ENCODE data around the gene CUL9. TPM values are rescaled to one million over a fixed set of nuclear protein-coding genes. Genes with fewer than 3 reads are reported as not detected.

CUL9 gene
- total and polyA plus RNA-seq, 3 donors from 2014 or later, result 90.6 to 110 (median 101) TPM

- Histone ChIP-seq H3K36me3 (ENCODE audit: low read depth, missing control alignments) (no peaks in the 10 kb centered on the region), H3K9me3 (no peaks in the 10 kb centered on the region), H3K27me3 (no peaks in the 10 kb centered on the region), H3K27ac (no peak overlapping the region), H3K4me3 (no peak overlapping the region), H3K4me1 (peaks cover 22% of the 10 kb centered on the region)
- intact Hi-C loops (cut with DNase I; ENCODE audit: low total_unique reads), result no loop called here
- 49 to 67% methylated on average over 3 of the region's 3 CpGs for WGBS, 2 donors
- peak; percentile 75 for DNase-seq
- TF ChIP-seq POLR2A (IDR thresholded peaks at IDR 0.05) (no peak), CTCF (IDR thresholded peaks at IDR 0.05) (no peak)
These were observed 86.3 kb downstream of the CUL9 start for GRCh38 chr6:43268355-43268700.

GRCh38 chr6:43268782-43269272, 86.8 kb downstream of the CUL9 start:
- H3K9me3 ChIP-seq, result no peaks in the 10 kb centered on the region
- peaks cover 22% of the 10 kb centered on the region for H3K4me1 ChIP-seq
- no peak overlapping the region for H3K27ac ChIP-seq
- intact Hi-C loops (cut with DNase I; ENCODE audit: low total_unique reads), result no loop called here
- DNase-seq, result no peak
- no peaks in the 10 kb centered on the region for H3K36me3 ChIP-seq (ENCODE audit: low read depth, missing control alignments)
- no peak for TF ChIP-seq POLR2A (IDR thresholded peaks at IDR 0.05)
- TF ChIP-seq CTCF (IDR thresholded peaks at IDR 0.05), result no peak
- 60 to 75% methylated on average over 8 to 10 of the region's 10 CpGs for WGBS, 2 donors
- H3K27me3 ChIP-seq, result no peaks in the 10 kb centered on the region
- H3K4me3 ChIP-seq, result no peak overlapping the region

GRCh38 chr6:43269273-43270007, 87.4 kb downstream of the CUL9 start:
- TF ChIP-seq CTCF (IDR thresholded peaks at IDR 0.05) (no peak), POLR2A (IDR thresholded peaks at IDR 0.05) (no peak)

GRCh38 chr6:43271103-43271815, 89.3 kb downstream of the CUL9 start:
- H3K27me3 ChIP-seq, result no peaks in the 10 kb centered on the region
- peaks cover 22% of the 10 kb centered on the region for H3K4me1 ChIP-seq
- TF ChIP-seq POLR2A (IDR thresholded peaks at IDR 0.05) (no peak), CTCF (IDR thresholded peaks at IDR 0.05) (no peak)
- intact Hi-C loops (cut with DNase I; ENCODE audit: low total_unique reads), result no loop called here
- WGBS, 2 donors, result 88 to 95% methylated on average over 8 of the region's 8 CpGs
- H3K27ac ChIP-seq, result no peak overlapping the region
- DNase-seq, result no peak
- no peaks in the 10 kb centered on the region for H3K36me3 ChIP-seq (ENCODE audit: low read depth, missing control alignments)
- no peaks in the 10 kb centered on the region for H3K9me3 ChIP-seq
- no peak overlapping the region for H3K4me3 ChIP-seq

More at GRCh38 chr6:43269273-43270007, 87.4 kb downstream of the CUL9 start:
- no peaks in the 10 kb centered on the region for H3K36me3 ChIP-seq (ENCODE audit: low read depth, missing control alignments)
- WGBS, 2 donors, result 8 to 9% methylated on average over 24 to 37 of the region's 44 CpGs
- H3K27ac ChIP-seq, result no peak overlapping the region
- H3K4me1 ChIP-seq, result peaks cover 22% of the 10 kb centered on the region
- H3K27me3 ChIP-seq, result no peaks in the 10 kb centered on the region
- peak overlapping the region in 1 of 2 donors; percentile 4 for H3K4me3 ChIP-seq
- H3K9me3 ChIP-seq, result no peaks in the 10 kb centered on the region
- intact Hi-C loops (cut with DNase I; ENCODE audit: low total_unique reads), result no loop called here
- DNase-seq, result peak; percentile 20

Data from testis (tissue), 3 donors.